Mesothelial cell of epicardium (in vitro differentiated cells): ENCODE measurements around the gene DSN1. TPM values are rescaled to one million over a fixed set of nuclear protein-coding genes. Genes with fewer than 3 reads are reported as not detected.

ENCODE experiments used
- DNase-seq, 2 experiments: peaks; one replicate each; pipeline ENCODE4 v3.0.0; 2021; ENCODE audit warnings: low spot score in 2 of 2; ENCODE audit not compliant: unreplicated experiment in 2 of 2
- H3K27ac Mint-ChIP-seq: 2 replicates; pipeline ENCODE4 v1.8.0; 2021; ENCODE audit warnings: mixed read lengths
- H3K27me3 Mint-ChIP-seq: 2 replicates; pipeline ENCODE4 v1.8.0; 2021; ENCODE audit warnings: low read depth, mixed read lengths
- H3K36me3 Mint-ChIP-seq: 2 replicates; pipeline ENCODE4 v1.8.0; 2021; ENCODE audit warnings: mixed read lengths
- H3K4me1 Mint-ChIP-seq: 2 replicates; pipeline ENCODE4 v1.8.0; 2021; ENCODE audit warnings: mixed read lengths
- H3K4me3 Mint-ChIP-seq: 2 replicates; pipeline ENCODE4 v1.8.0; 2021; ENCODE audit warnings: mild to moderate bottlenecking, moderate library complexity, mixed read lengths
- H3K9me3 Mint-ChIP-seq: 2 replicates; pipeline ENCODE4 v1.8.0; 2021; ENCODE audit warnings: mixed read lengths
- CTCF ChIP-seq: fragments of 200-600 bp; sonication (generic); IDR thresholded peaks from one replicate; pipeline ENCODE4 v1.5.0; 2021; ENCODE audit warnings: antibody characterized with exemption; ENCODE audit not compliant: unreplicated experiment
- total RNA-seq: library from RNA; stranded (reverse); gene quantifications from 3 replicates; pipeline ENCODE4 v1.2.1, GENCODE V29; 2021

The DSN1 gene
- total RNA-seq, 1 donor from 2014 or later, result 15.1 TPM

DNA sequence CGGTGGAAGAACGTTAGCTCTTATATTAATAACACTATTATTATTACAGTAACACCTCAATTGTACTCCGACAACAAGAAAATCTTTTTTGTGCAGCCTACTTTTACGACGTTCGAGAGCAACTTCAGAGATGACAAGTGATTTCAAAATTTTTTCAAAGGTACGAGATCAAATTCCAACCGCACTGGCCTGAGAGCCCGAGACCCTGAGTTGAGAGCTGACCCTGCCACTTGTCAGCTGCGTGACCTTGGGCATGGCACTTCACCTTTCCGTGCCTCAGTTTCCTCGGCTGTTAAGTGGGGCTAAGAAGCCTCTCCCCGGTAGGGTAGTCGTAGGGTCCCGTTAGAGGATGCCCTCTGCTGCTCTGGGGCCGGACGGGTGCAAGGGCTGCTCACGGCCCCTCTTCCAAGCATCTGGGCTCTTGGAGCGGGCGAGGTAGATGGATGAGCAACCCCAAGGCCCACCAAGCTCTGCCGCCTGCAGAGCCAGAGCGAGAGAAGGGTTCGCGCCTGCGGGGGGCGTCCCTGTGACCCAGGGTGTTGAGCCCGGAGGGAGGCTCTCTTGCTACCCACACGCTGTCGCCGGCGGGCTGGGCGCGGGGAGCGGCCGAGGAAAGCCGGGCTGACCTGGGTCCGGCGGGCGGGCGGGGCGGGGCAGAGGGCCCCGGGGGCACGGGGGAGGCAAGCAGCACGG, 28.2 kb downstream of the DSN1 start:
- peak in 1 of 2 experiments; percentile 40 for DNase-seq
- no peak for TF ChIP-seq CTCF
- Mint-ChIP-seq H3K27ac (peak overlapping the region; percentile 39), H3K4me3 (peak overlapping the region; percentile 90), H3K4me1 (peaks cover 17% of the 10 kb centered on the region), H3K36me3 (no peaks in the 10 kb centered on the region), H3K9me3 (no peaks in the 10 kb centered on the region), H3K27me3 (peaks cover 5% of the 10 kb centered on the region)

GRCh38 chr20:36744764-36745191, 28.8 kb downstream of the DSN1 start:
- TF ChIP-seq CTCF, result no peak
- Mint-ChIP-seq H3K4me3 (peak overlapping the region; percentile 90), H3K27ac (no peak overlapping the region), H3K27me3 (peaks cover 5% of the 10 kb centered on the region), H3K4me1 (peaks cover 17% of the 10 kb centered on the region), H3K36me3 (no peaks in the 10 kb centered on the region), H3K9me3 (no peaks in the 10 kb centered on the region)
- DNase-seq, result no peak

GRCh38 chr20:36744243-36744642, 29.3 kb downstream of the DSN1 start:
- no peaks in the 10 kb centered on the region for H3K9me3 Mint-ChIP-seq
- no peaks in the 10 kb centered on the region for H3K36me3 Mint-ChIP-seq
- peak overlapping the region; percentile 30 for H3K4me3 Mint-ChIP-seq
- no peak for DNase-seq
- H3K27me3 Mint-ChIP-seq, result peaks cover 5% of the 10 kb centered on the region
- no peak overlapping the region for H3K27ac Mint-ChIP-seq
- H3K4me1 Mint-ChIP-seq, result peaks cover 17% of the 10 kb centered on the region
- no peak for TF ChIP-seq CTCF

DNA sequence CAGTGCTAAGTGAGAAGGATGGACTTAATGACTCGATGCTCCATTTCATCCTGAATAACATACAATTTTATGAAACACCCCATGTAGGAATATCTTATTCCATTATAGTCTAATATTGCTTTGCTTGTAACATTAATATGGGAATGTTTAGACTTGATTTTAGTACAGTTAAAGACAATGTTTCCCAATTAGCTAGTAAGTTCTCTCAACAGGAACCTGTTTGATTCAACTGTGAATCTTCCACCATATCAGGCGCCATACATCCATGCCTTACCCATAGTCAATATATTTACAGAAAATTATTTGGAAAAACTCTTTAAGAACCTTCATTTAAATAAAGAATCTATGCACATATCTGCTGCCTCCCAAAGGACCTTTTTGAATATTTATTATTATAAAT, 31.0 kb downstream of the DSN1 start:
- Mint-ChIP-seq H3K27ac (no peak overlapping the region), H3K4me1 (peaks cover 17% of the 10 kb centered on the region), H3K36me3 (no peaks in the 10 kb centered on the region), H3K9me3 (no peaks in the 10 kb centered on the region), H3K27me3 (peaks cover 5% of the 10 kb centered on the region), H3K4me3 (no peak overlapping the region)
- no peak for DNase-seq
- TF ChIP-seq CTCF, result no peak

DNA sequence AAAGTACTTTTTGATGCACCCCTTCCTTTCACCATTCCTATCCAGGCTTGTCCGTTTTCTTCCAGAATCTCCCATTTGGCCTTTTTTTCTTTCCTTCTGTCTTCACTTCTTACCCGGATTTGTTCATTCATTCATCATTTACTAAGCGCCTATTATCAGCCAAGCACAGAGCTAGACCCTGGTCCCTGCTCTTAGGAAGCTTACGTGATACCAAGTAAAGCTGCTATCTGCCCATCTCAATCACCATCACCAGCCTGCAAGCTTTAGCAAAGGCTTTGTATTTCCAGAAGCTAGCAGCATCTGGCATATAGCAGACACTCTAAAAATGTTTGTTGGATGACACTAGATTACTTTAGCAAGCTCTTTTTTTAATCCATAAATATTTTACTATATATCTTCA, 32.5 kb downstream of the DSN1 start:
- no peak for DNase-seq
- no peaks in the 10 kb centered on the region for H3K9me3 Mint-ChIP-seq
- no peak overlapping the region for H3K27ac Mint-ChIP-seq
- H3K36me3 Mint-ChIP-seq, result no peaks in the 10 kb centered on the region
- H3K4me3 Mint-ChIP-seq, result no peak overlapping the region
- TF ChIP-seq CTCF, result no peak
- peaks cover 5% of the 10 kb centered on the region for H3K27me3 Mint-ChIP-seq
- peaks cover 18% of the 10 kb centered on the region for H3K4me1 Mint-ChIP-seq

- H3K4me3 Mint-ChIP-seq, result no peak overlapping the region
- no peak for TF ChIP-seq CTCF
- peaks cover 11% of the 10 kb centered on the region for H3K4me1 Mint-ChIP-seq
- peaks cover 1% of the 10 kb centered on the region for H3K27me3 Mint-ChIP-seq
- H3K27ac Mint-ChIP-seq, result no peak overlapping the region
- no peaks in the 10 kb centered on the region for H3K36me3 Mint-ChIP-seq
- H3K9me3 Mint-ChIP-seq, result no peaks in the 10 kb centered on the region
- no peak for DNase-seq
Observed at GRCh38 chr20:36737183-36737499, 36.4 kb downstream of the DSN1 start.
